Stomach (tissue), 4 donors: ENCODE results near the gene FTO.

Source experiments
- CTCF ChIP-seq, 7 experiments: fragments of 450-650 bp in 4 of 7; fragments of 200-600 bp in 3 of 7; sonication (generic) in 3 of 7; IDR thresholded peaks; one replicate each; pipeline ENCODE4 v1.5.1; 2016 to 2019; ENCODE audit warnings: antibody characterized with exemption in 7 of 7, control low read depth in 2 of 7, mild to moderate bottlenecking in 1 of 7
- EP300 ChIP-seq: sonication (generic); formaldehyde crosslinking; IDR thresholded peaks from one replicate; pipeline ENCODE4 v1.6.1; 2017; ENCODE audit warnings: antibody characterized with exemption

DNA sequence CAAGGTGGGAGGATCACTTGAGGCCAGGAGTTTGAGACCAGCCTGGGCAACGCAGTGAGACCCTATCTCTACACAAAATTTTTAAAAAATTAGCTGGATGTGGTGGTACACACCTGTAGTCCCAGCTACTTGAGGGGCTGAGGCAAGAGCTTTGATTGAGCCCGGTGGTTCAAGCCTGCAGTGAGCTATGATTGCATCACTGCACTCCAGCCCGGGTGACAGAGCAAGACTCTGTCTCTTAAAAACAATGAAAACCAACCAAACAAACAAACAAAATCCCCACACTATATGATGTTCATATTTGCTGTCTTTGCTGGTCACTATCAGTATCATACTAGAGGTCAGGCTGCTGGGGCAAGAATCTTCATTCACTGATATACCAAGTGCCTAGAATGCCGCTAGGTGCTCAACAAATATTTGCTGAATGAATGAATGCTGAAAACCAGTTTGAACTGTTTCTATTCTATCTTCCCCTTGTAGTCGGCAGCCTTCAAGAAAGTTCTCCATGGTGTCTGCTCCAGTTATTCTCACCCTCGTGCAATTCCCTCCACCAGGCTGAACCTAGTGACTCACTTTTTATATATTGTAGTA lies 455.6 kb downstream of the FTO start:
- TF ChIP-seq CTCF (IDR thresholded peaks at IDR 0.05) (no peak), EP300 (no peak)
